Kidney (tissue), 14 donors: Measurements from ENCODE around the gene NSMF. TPM values are rescaled to one million over a fixed set of nuclear protein-coding genes. Genes with fewer than 3 reads are reported as not detected.

Experiments used
- DNase-seq, 5 donors: peaks; one replicate each; pipeline ENCODE4 v3.0.0-alpha.2; 2013 to 2020
- FAIRE-seq: peaks from 2 replicates; lab custom pipeline; 2012; peaks lifted over from hg19 to GRCh38; lab: Jason Lieb, UNC
- H3K27ac ChIP-seq, 2 donors: one replicate each; pipeline ENCODE4 v1.7.0; 2013; ENCODE audit warnings: low read depth in 2 of 2, low read length in 2 of 2, inconsistent platforms in 1 of 2
- H3K27me3 ChIP-seq: one replicate; pipeline ENCODE4 v1.7.1; 2013; ENCODE audit warnings: low read length, inconsistent platforms; ENCODE audit not compliant: control insufficient read depth, insufficient read depth
- H3K36me3 ChIP-seq, 3 donors: one replicate each; pipeline versions ENCODE4 v1.7.0 to v1.7.1; 2013; ENCODE audit warnings: low read length in 3 of 3, control low read depth in 1 of 3, inconsistent platforms in 1 of 3; ENCODE audit not compliant: insufficient read depth in 3 of 3, control insufficient read depth in 2 of 3
- H3K4me1 ChIP-seq, 3 donors: one replicate each; pipeline versions ENCODE4 v1.7.0 to v1.7.1; 2013; ENCODE audit warnings: low read length in 3 of 3, inconsistent platforms in 1 of 3, low read depth in 1 of 3; ENCODE audit not compliant: control insufficient read depth in 2 of 3, insufficient read depth in 2 of 3
- H3K4me3 ChIP-seq, 3 donors: one replicate each; pipeline versions ENCODE4 v1.7.0 to v1.8.1; 2013; ENCODE audit warnings: low read length in 3 of 3, control low read depth in 1 of 3, inconsistent platforms in 1 of 3
- H3K9ac ChIP-seq, 3 donors: one replicate each; pipeline versions ENCODE4 v1.7.0 to v1.7.1; 2013; ENCODE audit warnings: low read length in 3 of 3, control low read depth in 1 of 3, inconsistent platforms in 1 of 3
- H3K9me3 ChIP-seq, 3 donors: one replicate each; pipeline versions ENCODE4 v1.7.0 to v1.7.1; 2013; ENCODE audit warnings: low read length in 3 of 3, control low read depth in 1 of 3, inconsistent platforms in 1 of 3; ENCODE audit not compliant: control insufficient read depth in 2 of 3, insufficient read depth in 1 of 3
- intact Hi-C: fragments of 100-400 bp; cut with DNase I; formaldehyde crosslinking; loops from one replicate; pipeline ENCODE4 v1.11.1; 2022
- polyA plus RNA-seq: library from polyadenylated mRNA; stranded (reverse); fragments of 350-450 nt; fragmentation: Illumina TruSeq; extraction: RNeasy Lipid Tissue Mini Kit (QIAGEN cat#74804); gene quantifications from one replicate; pipeline ENCODE4 v1.2.3, GENCODE V29; 2014; ENCODE audit warnings: low read depth, low replicate concordance; ENCODE audit not compliant: insufficient read depth
- total RNA-seq: library from RNA; stranded (reverse); fragmentation: NEBNext Ultra II Directional; extraction: Animal tissue kit (Norgen Biotek cat#: 25700); gene quantifications from one replicate; pipeline ENCODE4 v1.2.1, GENCODE V29; 2021
- TF ChIP-seq, protein P1 (sequence below): IDR thresholded peaks from 3 replicates; pipeline ENCODE4 v1.5.1; 2012; ENCODE audit warnings: mild to moderate bottlenecking, moderate library complexity, borderline replicate concordance; ENCODE audit not compliant: insufficient read depth; ENCODE audit errors: extremely low read depth
- donor health status: control.
- donor health status: control.
- donor health status: control.
- donor health status: control.
- donor health status: control.
- donor health status: DM: yes; HTN: yes; CAD: no.
- donor health status: Normal renal cell carcinoma (clear cell type).

The NSMF gene
- total and polyA plus RNA-seq, 2 donors from 2014 or later = 32.7 to 49.5 TPM

DNA sequence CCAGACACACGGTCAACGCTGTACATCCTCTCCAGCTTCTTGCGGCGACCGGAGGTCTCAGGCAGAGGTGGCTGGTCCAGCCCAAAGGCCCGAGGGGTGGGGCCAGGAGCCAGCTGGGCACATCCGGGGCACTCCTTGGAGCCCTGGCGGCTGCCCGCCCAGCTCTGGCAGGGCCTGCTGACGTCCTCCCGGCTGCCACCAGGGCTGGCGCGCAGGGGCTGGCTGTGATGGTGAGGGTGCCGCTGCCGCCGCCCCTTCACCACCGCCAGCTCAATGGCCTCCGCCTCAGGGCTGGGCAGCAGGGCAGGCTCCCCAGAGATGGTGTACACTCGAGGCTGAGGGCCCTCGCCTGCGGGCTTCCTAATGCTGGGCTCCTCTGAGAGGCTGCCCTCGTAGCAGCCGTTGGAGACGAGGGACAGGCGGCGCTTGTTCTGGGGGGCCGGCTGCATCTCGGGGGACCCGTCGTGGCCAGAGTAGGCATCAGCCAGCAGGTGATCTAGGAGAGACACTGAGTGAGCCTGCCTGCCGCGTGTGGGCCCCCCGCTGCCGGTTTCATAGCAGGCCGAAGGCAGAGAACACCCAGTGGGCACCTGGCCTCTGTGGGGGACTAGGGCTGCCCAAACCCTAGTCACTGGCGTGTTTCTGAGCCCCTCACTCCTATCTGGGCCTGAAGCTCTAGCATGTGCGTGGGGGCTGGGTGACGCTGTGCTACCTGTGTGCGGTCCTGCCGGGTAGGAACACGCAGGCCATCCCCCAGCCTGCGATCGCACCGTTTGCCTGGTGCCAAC, 1.5 kb downstream of the NSMF start:
- Histone ChIP-seq H3K9ac (no peak overlapping the region), H3K4me3 (peak overlapping the region in 1 of 3 donors; percentile 55), H3K27me3 (no peaks in the 10 kb centered on the region), H3K36me3 (no peaks in the 10 kb centered on the region), H3K4me1 (peaks cover 0 to 28% (median 7%) of the 10 kb centered on the region in 3 donors), H3K9me3 (no peaks in the 10 kb centered on the region), H3K27ac (peak overlapping the region in 1 of 2 donors; percentile 43)
- TF ChIP-seq, protein P1, sequence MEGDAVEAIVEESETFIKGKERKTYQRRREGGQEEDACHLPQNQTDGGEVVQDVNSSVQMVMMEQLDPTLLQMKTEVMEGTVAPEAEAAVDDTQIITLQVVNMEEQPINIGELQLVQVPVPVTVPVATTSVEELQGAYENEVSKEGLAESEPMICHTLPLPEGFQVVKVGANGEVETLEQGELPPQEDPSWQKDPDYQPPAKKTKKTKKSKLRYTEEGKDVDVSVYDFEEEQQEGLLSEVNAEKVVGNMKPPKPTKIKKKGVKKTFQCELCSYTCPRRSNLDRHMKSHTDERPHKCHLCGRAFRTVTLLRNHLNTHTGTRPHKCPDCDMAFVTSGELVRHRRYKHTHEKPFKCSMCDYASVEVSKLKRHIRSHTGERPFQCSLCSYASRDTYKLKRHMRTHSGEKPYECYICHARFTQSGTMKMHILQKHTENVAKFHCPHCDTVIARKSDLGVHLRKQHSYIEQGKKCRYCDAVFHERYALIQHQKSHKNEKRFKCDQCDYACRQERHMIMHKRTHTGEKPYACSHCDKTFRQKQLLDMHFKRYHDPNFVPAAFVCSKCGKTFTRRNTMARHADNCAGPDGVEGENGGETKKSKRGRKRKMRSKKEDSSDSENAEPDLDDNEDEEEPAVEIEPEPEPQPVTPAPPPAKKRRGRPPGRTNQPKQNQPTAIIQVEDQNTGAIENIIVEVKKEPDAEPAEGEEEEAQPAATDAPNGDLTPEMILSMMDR = no peak
- intact Hi-C loops = no loop called here
- DNase-seq (peak in 2 of 5 donors; percentile 68 to 77), FAIRE-seq (no peak)

DNA sequence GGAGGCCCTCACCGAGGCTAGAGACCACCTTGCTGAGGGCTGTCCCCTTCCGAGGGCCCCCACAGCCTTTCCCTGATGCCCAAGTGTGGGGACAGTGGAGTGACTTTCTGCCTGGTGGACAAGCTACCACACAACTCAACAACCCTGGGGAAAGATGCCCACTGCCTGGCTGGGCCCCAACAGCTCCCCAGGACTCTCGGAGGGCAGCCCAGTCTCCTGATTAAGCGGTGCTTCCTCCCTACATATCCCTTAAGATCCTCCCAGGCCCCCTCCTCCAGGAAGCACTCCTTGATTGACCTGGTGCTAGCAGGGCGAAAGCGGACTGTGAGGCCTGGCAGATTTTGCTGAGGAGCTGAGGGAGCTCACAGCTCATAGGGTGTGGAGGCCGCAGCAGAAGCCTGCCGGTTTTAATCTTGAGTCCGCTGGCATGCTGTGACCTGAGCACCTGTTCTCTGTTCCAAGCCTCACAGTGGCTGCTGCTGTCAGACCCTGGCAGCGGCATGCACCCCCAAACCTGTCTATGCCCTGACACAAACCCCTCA, 2.2 kb downstream of the NSMF start:
- TF ChIP-seq, protein P1 = no peak
- no peak overlapping the region for H3K9ac ChIP-seq
- H3K36me3 ChIP-seq = no peaks in the 10 kb centered on the region
- H3K9me3 ChIP-seq = no peaks in the 10 kb centered on the region
- no peaks in the 10 kb centered on the region for H3K27me3 ChIP-seq
- H3K27ac ChIP-seq = peak overlapping the region in 1 of 2 donors; percentile 71
- FAIRE-seq (no peak), DNase-seq (peak in 2 of 5 donors; percentile 55 to 61)
- intact Hi-C loops = no loop called here
- no peak overlapping the region for H3K4me3 ChIP-seq
- H3K4me1 ChIP-seq = peaks cover 0 to 28% (median 7%) of the 10 kb centered on the region in 3 donors

DNA sequence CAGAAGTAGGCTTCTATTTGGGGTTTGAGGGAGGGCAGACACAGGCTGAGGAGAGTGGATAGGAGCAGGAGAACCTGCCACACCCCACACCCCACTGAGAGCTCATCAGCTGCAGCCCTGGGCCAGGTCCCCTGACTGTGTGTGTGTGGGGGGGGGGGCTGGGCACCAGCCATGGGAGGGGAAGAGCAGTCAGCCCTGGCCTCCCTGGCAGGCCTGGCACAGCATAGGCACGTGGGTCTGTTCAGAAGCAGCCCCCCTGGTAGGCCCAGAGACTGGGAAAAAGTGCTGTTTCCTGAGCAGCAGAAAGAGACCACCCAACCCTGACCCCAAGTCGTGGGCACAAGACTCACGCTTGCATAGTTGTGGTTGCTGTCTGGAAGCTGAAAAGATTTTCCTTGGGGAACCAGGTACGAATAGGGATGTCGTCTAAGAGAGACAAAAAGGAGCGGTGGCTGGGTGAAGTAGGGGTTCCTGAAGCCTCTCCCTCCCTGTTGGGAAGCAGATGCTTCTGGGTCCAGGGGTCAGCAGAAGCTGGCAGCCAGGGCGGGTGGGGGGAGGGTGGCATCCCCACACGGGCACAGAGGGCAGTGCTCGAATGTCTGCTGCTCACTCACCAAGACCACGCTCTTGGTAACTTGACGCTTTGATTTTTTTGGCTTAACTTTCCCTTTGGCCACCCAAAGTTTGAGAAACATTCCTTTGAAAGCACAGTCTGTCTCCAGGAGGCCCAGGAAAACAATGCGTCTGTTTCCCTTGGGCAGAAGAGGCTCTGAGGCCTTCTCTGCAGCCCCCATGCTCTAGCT, 2.9 kb downstream of the NSMF start:
- no peaks in the 10 kb centered on the region for H3K36me3 ChIP-seq
- no peaks in the 10 kb centered on the region for H3K27me3 ChIP-seq
- no peaks in the 10 kb centered on the region for H3K9me3 ChIP-seq
- no peak overlapping the region for H3K4me3 ChIP-seq
- H3K27ac ChIP-seq = peak overlapping the region in 1 of 2 donors; percentile 71
- no peak overlapping the region for H3K9ac ChIP-seq
- FAIRE-seq (no peak), DNase-seq (peak; percentile 45 to 78 (median 56))
- TF ChIP-seq, protein P1 = no peak
- H3K4me1 ChIP-seq = peaks cover 0 to 28% (median 7%) of the 10 kb centered on the region in 3 donors
- intact Hi-C loops = no loop called here
